ENCODE data around the gene GRM4. TPM values are rescaled to one million over a fixed set of nuclear protein-coding genes. Genes with fewer than 3 reads are reported as not detected.

The GRM4 gene
- total RNA-seq, 1 experiment from 2014 or later: not detected

DNA sequence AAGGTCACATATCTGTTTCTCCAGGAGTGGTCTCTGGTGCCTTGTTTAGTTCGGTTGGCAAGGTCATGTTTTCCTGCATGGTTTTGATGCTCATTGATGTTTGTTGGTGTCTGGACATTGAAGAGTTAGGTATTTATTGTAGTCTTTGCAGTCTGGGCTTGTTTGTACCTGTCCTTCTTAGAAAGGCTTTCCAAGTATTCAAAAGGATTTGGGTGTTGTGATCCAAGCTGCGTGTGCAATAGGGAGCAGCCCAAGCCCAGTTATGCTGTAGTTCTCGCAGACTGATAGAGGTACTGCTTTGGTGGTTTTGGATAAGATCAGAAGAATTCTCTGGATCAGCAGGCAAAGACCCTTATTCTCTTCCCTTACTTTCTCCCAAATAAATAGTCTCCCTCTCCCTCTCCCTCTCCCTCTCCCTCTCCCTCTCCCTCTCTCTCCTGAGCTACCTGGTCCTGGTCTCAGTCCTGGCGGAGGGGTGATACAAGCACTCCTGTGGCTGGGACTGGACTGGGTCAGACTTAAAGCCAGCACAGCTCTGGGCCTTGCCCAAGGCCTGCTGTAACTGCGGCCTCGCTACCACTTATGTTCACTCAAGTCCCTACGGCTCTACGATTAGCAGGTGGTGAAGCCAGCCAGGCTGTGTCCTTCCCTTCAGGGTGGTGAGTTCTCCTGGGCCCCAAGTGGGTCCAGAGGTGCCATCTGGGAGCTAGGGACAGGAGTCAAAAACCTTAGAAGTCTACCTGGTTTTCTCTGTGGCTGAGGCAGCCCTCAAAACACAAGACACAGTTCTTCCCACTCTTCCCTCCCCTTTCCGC is 27.3 kb upstream of the GRM4 start:
- Histone ChIP-seq H3K36me3 (ENCODE audit: low read depth, low read length) (no peaks in the 10 kb centered on the region), H4K20me1 (ENCODE audit: low read length) (no peaks in the 10 kb centered on the region), H3K4me3 (ENCODE audit: low read length) (no peak overlapping the region), H3K79me2 (ENCODE audit: low read length) (no peaks in the 10 kb centered on the region), H3K27me3 (ENCODE audit: low read length) (no peaks in the 10 kb centered on the region), H3K9me2 (replicated peaks; ENCODE audit: low read length) (no peaks in the 10 kb centered on the region), H3K9ac (ENCODE audit: low read length) (no peak overlapping the region), H3F3A (ENCODE audit: low read length, unreplicated experiment) (no peaks in the 10 kb centered on the region), H3K9me3 (ENCODE audit: low read length) (no peaks in the 10 kb centered on the region), H3K4me1 (ENCODE audit: insufficient read depth, low read length) (no peaks in the 10 kb centered on the region), H2AFZ (ENCODE audit: low read length) (no peak overlapping the region), H3K4me2 (ENCODE audit: low read length) (no peak overlapping the region), H3K27ac (ENCODE audit: low read length) (no peak overlapping the region)
- no peak for TF ChIP-seq EZH2phosphoT487 (IDR thresholded peaks at IDR 0.05; ENCODE audit: borderline replicate concordance, low read length)
- no peak for TF ChIP-seq EZH2 (IDR thresholded peaks at IDR 0.05; ENCODE audit: low read length, unreplicated experiment)
- TF ChIP-seq, protein P1, sequence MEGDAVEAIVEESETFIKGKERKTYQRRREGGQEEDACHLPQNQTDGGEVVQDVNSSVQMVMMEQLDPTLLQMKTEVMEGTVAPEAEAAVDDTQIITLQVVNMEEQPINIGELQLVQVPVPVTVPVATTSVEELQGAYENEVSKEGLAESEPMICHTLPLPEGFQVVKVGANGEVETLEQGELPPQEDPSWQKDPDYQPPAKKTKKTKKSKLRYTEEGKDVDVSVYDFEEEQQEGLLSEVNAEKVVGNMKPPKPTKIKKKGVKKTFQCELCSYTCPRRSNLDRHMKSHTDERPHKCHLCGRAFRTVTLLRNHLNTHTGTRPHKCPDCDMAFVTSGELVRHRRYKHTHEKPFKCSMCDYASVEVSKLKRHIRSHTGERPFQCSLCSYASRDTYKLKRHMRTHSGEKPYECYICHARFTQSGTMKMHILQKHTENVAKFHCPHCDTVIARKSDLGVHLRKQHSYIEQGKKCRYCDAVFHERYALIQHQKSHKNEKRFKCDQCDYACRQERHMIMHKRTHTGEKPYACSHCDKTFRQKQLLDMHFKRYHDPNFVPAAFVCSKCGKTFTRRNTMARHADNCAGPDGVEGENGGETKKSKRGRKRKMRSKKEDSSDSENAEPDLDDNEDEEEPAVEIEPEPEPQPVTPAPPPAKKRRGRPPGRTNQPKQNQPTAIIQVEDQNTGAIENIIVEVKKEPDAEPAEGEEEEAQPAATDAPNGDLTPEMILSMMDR (conservative IDR thresholded peaks at IDR 0.05; ENCODE audit: low read depth, low read length): no peak
- ChIA-PET CTCF (interaction anchor here (0.6 kb wide), 1 partner anchor 23 kb away, joined by 6 read pairs; no protein-coding TSS in a partner anchor), POLR2A (ENCODE audit: unreplicated experiment) (no interaction called here)
- no peak for ATAC-seq
- DNase-seq: no peak
- intact Hi-C loops (cut with micrococcal nuclease): no loop called here
- no TSS peak for BruUV-seq (replicated peaks)

DNA sequence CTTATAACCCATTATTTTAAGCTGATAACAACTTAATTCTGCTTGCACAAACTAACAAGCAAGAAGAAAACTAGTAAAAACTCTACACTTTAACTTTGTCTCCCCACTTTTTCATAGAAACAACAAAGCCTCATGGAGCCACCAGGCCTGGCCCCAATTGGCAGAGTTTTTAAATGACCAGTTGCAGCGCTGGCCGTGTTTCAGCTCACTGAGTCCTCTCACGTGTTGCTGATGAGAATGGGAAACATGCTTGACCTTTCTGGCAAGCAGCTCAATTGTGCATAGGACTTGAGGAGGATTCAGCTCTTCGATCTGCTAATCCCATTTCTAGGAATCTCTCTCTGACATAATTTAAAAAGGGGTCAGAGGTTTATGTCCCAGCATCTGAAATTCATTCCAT is 24.5 kb upstream of the GRM4 start:
- H4K20me1 ChIP-seq (ENCODE audit: low read length): no peaks in the 10 kb centered on the region
- no peak for DNase-seq
- no peak overlapping the region for H3K4me2 ChIP-seq (ENCODE audit: low read length)
- TF ChIP-seq, protein P1 (conservative IDR thresholded peaks at IDR 0.05; ENCODE audit: low read depth, low read length): no peak
- no peak for TF ChIP-seq EZH2phosphoT487 (IDR thresholded peaks at IDR 0.05; ENCODE audit: borderline replicate concordance, low read length)
- TF ChIP-seq EZH2 (IDR thresholded peaks at IDR 0.05; ENCODE audit: low read length, unreplicated experiment): no peak
- no peaks in the 10 kb centered on the region for H3K4me1 ChIP-seq (ENCODE audit: insufficient read depth, low read length)
- no peaks in the 10 kb centered on the region for H3F3A ChIP-seq (ENCODE audit: low read length, unreplicated experiment)
- 0 out of 2 replicates have a peak, but pooled peaks cover 3% of the 10 kb centered on the region for H3K9me3 ChIP-seq (ENCODE audit: low read length)
- no TSS peak for BruUV-seq (replicated peaks)
- H3K27me3 ChIP-seq (ENCODE audit: low read length): no peaks in the 10 kb centered on the region
- H3K27ac ChIP-seq (ENCODE audit: low read length): no peak overlapping the region
- no peak overlapping the region for H3K9ac ChIP-seq (ENCODE audit: low read length)
- no peak for ATAC-seq
- H3K9me2 ChIP-seq (replicated peaks; ENCODE audit: low read length): no peaks in the 10 kb centered on the region
- ChIA-PET POLR2A (ENCODE audit: unreplicated experiment) (no interaction called here), CTCF (no interaction called here)
- no peak overlapping the region for H2AFZ ChIP-seq (ENCODE audit: low read length)
- intact Hi-C loops (cut with micrococcal nuclease): no loop called here
- no peaks in the 10 kb centered on the region for H3K36me3 ChIP-seq (ENCODE audit: low read depth, low read length)
- H3K79me2 ChIP-seq (ENCODE audit: low read length): no peaks in the 10 kb centered on the region
- no peak overlapping the region for H3K4me3 ChIP-seq (ENCODE audit: low read length)

DNA sequence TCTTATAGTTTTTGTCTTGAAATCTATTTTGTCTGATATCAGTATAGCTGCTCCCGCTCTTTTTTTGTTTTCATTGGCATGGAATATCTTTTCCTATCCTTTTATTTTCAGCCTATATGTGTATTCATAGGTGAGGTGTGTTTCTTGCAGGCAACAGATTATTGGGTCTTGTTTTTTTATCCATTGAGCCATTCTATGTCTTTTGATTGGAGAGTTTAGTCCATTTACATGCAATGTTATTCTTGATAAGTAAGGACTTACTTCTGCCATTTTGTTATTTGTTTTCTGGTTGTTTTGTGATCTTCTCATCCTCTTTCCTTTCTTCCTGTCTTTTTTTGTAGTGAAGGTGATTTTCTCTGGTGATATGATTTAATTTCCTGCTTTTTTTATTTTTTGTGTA is 24.0 kb upstream of the GRM4 start:
- Histone ChIP-seq H3F3A (ENCODE audit: low read length, unreplicated experiment) (no peaks in the 10 kb centered on the region), H3K9me3 (ENCODE audit: low read length) (0 out of 2 replicates have a peak, but pooled peaks cover 3% of the 10 kb centered on the region), H3K79me2 (ENCODE audit: low read length) (no peaks in the 10 kb centered on the region), H3K9ac (ENCODE audit: low read length) (no peak overlapping the region), H2AFZ (ENCODE audit: low read length) (no peak overlapping the region), H3K27me3 (ENCODE audit: low read length) (no peaks in the 10 kb centered on the region), H3K4me3 (ENCODE audit: low read length) (no peak overlapping the region), H4K20me1 (ENCODE audit: low read length) (no peaks in the 10 kb centered on the region), H3K36me3 (ENCODE audit: low read depth, low read length) (no peaks in the 10 kb centered on the region), H3K9me2 (replicated peaks; ENCODE audit: low read length) (no peaks in the 10 kb centered on the region), H3K4me1 (ENCODE audit: insufficient read depth, low read length) (no peaks in the 10 kb centered on the region), H3K27ac (ENCODE audit: low read length) (no peak overlapping the region), H3K4me2 (ENCODE audit: low read length) (no peak overlapping the region)
- CTCF ChIA-PET: no interaction called here
- intact Hi-C loops (cut with micrococcal nuclease): no loop called here
- TF ChIP-seq EZH2 (IDR thresholded peaks at IDR 0.05; ENCODE audit: low read length, unreplicated experiment): no peak
- TF ChIP-seq, protein P1 (conservative IDR thresholded peaks at IDR 0.05; ENCODE audit: low read depth, low read length): no peak
- no peak for TF ChIP-seq EZH2phosphoT487 (IDR thresholded peaks at IDR 0.05; ENCODE audit: borderline replicate concordance, low read length)
- POLR2A ChIA-PET (ENCODE audit: unreplicated experiment): no interaction called here
- no peak for DNase-seq
- no peak for ATAC-seq
- no TSS peak for BruUV-seq (replicated peaks)
